ENCODE measurements around the gene ADCY4.
"Not testable (repeated sequence)": the region's sequence is repeated elsewhere in the genome, so short reads cannot be mapped to it uniquely, and the experiment has no call there.

DNA sequence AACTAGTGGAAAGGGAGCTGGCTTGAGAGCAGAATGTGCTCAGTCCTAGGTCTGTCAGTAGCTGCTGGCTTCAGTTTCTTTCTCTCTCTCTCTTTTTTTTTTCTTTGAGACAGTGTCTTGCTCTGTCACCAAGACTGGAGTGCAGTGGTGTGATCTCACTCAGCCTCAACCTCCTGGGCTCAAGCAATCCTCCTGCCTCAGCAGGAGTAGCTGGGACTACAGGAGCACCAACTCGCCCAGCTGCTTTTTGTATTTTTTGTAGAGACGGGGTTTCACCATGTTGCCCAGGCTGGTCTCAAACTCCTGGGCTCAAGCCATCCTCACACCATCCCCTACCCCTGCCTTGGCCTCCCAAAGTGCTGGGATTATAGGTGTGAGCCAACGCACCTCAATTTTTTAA lies 36.7 kb upstream of the ADCY4 start:
- not testable (repeated sequence) for TF ChIP-seq EZH2phosphoT487 (IDR thresholded peaks at IDR 0.05; ENCODE audit: insufficient read depth, low read depth); EZH2 (IDR thresholded peaks at IDR 0.05; ENCODE audit: insufficient read depth, poor library complexity, severe bottlenecking)

All from GM23248 (cell line).